OCI-LY1 (cell line): Measurements from ENCODE around the gene TMEM184A.

ENCODE experiments used
- CTCF ChIP-seq: fragments of 200-600 bp; sonication (generic), shearing (Covaris generic); IDR thresholded peaks from 2 replicates; pipeline ENCODE4 v1.5.1; 2017; ENCODE audit warnings: mild to moderate bottlenecking, antibody characterized with exemption, low read length, moderate library complexity, mixed read lengths
- EZH2 ChIP-seq: fragments of 200-600 bp; sonication (generic), shearing (Covaris generic); IDR thresholded peaks from 2 replicates; pipeline ENCODE4 v1.8.0; 2017; ENCODE audit warnings: borderline replicate concordance, mixed run types, mild to moderate bottlenecking, antibody characterized with exemption, low read length, moderate library complexity, mixed read lengths

- TF ChIP-seq EZH2 (no peak), CTCF (no peak)
Observed at GRCh38 chr7:1516586-1517251, 39.3 kb downstream of the TMEM184A start.
